ENCODE results near the gene IMP4. TPM values are rescaled to one million over a fixed set of nuclear protein-coding genes. Genes with fewer than 3 reads are reported as not detected.

The IMP4 gene
- total RNA-seq, 1 experiment from 2014 or later = 89.2 TPM

DNA sequence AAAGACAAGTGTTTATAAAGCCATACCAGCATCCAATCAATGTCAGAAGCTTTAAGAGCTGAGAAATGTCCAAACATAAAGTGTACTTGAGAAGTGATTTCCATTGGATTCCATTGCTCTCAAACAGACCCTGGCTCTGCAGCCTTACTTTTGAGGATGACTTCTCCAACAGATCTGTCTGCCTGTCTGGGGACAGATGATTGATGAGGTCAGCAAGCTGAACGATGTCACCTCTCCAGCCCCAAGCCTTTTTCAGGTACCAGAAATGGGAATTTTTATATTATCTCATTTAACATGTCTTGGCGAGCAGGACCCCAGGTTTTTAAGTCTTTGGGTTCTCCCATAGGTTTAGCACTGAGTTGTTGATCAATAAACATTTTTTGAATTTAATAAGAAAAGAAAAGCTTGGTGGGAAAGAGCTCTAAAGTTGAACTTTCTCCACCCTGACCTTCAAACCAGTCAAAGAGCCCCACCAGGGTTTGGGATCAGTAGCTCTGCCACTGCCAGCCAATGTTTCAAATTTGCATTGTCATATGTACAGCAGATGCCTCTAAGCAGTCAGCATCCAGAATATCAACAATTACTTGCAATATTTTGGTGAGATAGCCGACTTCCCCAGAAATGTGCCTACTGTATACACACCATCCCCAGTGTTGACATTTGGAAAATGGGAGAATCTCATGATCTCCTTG lies 35.7 kb downstream of the IMP4 start:
- CTCF ChIA-PET = interaction anchor here (1.0 kb wide), 2 partner anchors 9 to 42 kb away, joined by 3 read pairs; no protein-coding TSS in a partner anchor
- peaks cover 7% of the 10 kb centered on the region for H3K27me3 Mint-ChIP-seq (ENCODE audit: low read depth)
- peaks cover 5% of the 10 kb centered on the region; the same call in 1 of the 2 replicates for H3K9me3 Mint-ChIP-seq
- H3K27ac Mint-ChIP-seq = no peak overlapping the region
- ATAC-seq (no peak), DNase-seq (ENCODE audit: low spot score) (no peak)
- H3K36me3 Mint-ChIP-seq = peaks cover 5% of the 10 kb centered on the region
- no peak overlapping the region for H3K4me3 Mint-ChIP-seq
- peaks cover 5% of the 10 kb centered on the region for H3K4me1 Mint-ChIP-seq
- TF ChIP-seq IRF2 (CRISPR knock-in tag; IDR thresholded peaks at IDR 0.05; ENCODE audit: borderline replicate concordance, low read depth) (no peak), ESRRA (CRISPR knock-in tag; IDR thresholded peaks at IDR 0.05; ENCODE audit: borderline replicate concordance) (no peak)
- POLR2A ChIA-PET = no interaction called here

DNA sequence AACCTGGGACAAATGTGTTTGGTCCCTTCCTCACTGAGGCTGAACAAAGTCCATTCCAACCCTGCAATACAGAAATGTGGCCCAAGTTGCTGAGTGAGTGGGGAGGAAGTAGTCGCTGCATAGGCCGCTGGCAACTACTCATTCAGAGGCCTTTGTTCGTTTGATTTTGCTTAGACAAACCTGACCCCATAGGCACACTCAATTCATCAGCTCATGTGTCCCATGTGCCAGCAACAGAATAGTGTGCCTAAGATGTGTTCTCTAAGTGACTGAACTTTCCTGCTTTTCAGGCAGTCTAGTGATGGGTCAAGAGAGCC lies 36.2 kb downstream of the IMP4 start:
- CTCF ChIA-PET = interaction anchor here (1.0 kb wide), 2 partner anchors 9 to 42 kb away, joined by 3 read pairs; no protein-coding TSS in a partner anchor
- Mint-ChIP-seq H3K4me3 (no peak overlapping the region), H3K9me3 (peaks cover 5% of the 10 kb centered on the region; the same call in 1 of the 2 replicates), H3K4me1 (peaks cover 3% of the 10 kb centered on the region; the same call in 1 of the 2 replicates), H3K27ac (no peak overlapping the region), H3K27me3 (ENCODE audit: low read depth) (peaks cover 7% of the 10 kb centered on the region), H3K36me3 (peaks cover 5% of the 10 kb centered on the region)
- ATAC-seq (no peak), DNase-seq (ENCODE audit: low spot score) (no peak)
- POLR2A ChIA-PET = no interaction called here
- TF ChIP-seq, protein P1, sequence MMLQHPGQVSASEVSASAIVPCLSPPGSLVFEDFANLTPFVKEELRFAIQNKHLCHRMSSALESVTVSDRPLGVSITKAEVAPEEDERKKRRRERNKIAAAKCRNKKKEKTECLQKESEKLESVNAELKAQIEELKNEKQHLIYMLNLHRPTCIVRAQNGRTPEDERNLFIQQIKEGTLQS (CRISPR knock-in tag; conservative IDR thresholded peaks at IDR 0.05) = no peak
- TF ChIP-seq, protein P2, sequence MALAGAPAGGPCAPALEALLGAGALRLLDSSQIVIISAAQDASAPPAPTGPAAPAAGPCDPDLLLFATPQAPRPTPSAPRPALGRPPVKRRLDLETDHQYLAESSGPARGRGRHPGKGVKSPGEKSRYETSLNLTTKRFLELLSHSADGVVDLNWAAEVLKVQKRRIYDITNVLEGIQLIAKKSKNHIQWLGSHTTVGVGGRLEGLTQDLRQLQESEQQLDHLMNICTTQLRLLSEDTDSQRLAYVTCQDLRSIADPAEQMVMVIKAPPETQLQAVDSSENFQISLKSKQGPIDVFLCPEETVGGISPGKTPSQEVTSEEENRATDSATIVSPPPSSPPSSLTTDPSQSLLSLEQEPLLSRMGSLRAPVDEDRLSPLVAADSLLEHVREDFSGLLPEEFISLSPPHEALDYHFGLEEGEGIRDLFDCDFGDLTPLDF (CRISPR knock-in tag; IDR thresholded peaks at IDR 0.05) = no peak
- TF ChIP-seq GTF2I (CRISPR knock-in tag; conservative IDR thresholded peaks at IDR 0.05) = no peak
- no peak for TF ChIP-seq ZNF121 (CRISPR knock-in tag; IDR thresholded peaks at IDR 0.05)
- no peak for TF ChIP-seq GRHL2 (CRISPR knock-in tag; IDR thresholded peaks at IDR 0.05; ENCODE audit: insufficient replicate concordance, severe bottlenecking)
- TF ChIP-seq, protein P3, sequence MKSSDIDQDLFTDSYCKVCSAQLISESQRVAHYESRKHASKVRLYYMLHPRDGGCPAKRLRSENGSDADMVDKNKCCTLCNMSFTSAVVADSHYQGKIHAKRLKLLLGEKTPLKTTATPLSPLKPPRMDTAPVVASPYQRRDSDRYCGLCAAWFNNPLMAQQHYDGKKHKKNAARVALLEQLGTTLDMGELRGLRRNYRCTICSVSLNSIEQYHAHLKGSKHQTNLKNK (CRISPR knock-in tag; IDR thresholded peaks at IDR 0.05) = no peak
- TF ChIP-seq, protein P4, sequence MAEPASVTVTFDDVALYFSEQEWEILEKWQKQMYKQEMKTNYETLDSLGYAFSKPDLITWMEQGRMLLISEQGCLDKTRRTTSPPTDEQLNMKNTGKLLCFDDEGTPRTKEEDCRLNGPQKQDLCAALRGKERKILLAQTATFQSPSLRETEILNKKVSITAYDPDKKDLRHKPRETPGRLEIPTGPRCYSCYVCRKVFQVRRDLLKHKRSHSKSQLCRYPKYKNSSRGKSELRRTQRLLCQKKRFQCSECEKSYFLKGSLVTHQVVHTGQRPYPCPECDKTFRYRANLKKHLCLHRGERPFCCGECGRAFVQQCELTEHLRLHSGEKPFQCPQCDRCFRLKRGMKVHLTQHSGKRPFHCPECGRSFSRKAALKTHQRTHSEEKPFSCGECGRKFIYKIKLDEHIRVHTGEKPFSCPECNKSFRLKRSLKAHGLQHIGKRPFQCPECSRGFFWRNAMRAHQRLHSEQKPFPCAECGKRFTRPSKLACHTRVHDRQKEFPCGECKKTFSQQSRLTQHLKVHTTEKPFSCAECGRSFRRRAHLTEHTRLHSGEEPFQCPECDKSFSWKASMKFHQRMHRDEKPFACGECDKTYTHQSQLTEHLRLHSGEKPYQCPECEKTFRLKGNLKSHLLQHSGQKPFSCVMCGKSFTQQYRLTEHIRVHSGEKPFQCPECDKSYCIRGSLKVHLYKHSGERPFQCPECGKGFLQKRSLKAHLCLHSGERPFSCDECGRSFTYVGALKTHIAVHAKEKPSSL (CRISPR knock-in tag; conservative IDR thresholded peaks at IDR 0.05) = no peak
- no peak for TF ChIP-seq JUN (CRISPR knock-in tag; IDR thresholded peaks at IDR 0.05)
- TF ChIP-seq RORB (CRISPR knock-in tag; IDR thresholded peaks at IDR 0.05) = no peak
- no peak for TF ChIP-seq CBFB (CRISPR knock-in tag; IDR thresholded peaks at IDR 0.05; ENCODE audit: low read depth)
- TF ChIP-seq, protein P5, sequence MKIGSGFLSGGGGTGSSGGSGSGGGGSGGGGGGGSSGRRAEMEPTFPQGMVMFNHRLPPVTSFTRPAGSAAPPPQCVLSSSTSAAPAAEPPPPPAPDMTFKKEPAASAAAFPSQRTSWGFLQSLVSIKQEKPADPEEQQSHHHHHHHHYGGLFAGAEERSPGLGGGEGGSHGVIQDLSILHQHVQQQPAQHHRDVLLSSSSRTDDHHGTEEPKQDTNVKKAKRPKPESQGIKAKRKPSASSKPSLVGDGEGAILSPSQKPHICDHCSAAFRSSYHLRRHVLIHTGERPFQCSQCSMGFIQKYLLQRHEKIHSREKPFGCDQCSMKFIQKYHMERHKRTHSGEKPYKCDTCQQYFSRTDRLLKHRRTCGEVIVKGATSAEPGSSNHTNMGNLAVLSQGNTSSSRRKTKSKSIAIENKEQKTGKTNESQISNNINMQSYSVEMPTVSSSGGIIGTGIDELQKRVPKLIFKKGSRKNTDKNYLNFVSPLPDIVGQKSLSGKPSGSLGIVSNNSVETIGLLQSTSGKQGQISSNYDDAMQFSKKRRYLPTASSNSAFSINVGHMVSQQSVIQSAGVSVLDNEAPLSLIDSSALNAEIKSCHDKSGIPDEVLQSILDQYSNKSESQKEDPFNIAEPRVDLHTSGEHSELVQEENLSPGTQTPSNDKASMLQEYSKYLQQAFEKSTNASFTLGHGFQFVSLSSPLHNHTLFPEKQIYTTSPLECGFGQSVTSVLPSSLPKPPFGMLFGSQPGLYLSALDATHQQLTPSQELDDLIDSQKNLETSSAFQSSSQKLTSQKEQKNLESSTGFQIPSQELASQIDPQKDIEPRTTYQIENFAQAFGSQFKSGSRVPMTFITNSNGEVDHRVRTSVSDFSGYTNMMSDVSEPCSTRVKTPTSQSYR (CRISPR knock-in tag; IDR thresholded peaks at IDR 0.05) = no peak

Data from WTC11 (cell line).